Measurements from ENCODE around the gene TARS3. TPM values are rescaled to one million over a fixed set of nuclear protein-coding genes. Genes with fewer than 3 reads are reported as not detected.
"Not testable (repeated sequence)": the region's sequence is repeated elsewhere in the genome, so short reads cannot be mapped to it uniquely, and the experiment has no call there.

The TARS3 gene
- polyA plus RNA-seq, 3 donors, result 18.0 to 22.8 (median 21.1) TPM

DNA sequence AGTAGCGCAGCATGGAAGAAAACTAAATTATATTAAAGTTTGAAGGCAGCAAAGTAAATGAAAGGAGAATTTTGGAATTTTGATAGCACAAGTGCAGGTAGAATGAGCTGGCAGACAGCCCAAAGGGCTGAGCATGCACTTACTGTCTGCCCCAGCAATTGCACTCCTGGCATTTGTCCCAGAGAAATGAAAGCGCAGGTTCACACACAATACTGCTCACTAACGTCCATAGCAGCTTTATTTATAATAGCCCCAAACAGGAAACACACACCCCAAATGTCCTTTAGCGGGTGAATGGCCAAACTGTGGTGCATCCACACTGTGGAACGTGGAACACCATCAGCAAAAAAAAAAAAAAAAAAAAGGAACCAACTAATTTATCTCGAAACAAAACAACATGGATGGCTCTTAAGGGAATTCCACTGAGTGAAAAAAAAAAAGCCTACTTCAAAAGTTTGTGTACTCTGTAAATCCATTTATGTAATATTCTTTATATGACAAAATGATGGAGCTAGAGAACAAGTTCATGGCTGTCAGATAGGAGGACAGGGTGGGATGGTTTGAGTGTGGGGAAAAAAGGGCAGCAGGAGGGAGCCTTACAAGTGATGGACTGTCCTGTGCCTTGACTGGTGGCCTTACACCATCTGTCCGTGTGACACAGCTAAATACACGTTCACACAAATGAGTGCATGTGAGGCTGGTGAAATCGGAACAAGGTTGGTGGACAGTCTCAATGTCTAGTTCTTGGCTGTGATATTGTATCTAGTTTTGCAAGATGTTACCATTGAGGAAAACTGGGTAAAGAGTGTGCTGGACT is 66.1 kb downstream of the TARS3 start:
- DNase-seq (ENCODE audit: low read depth in 3 of 3, low spot score in 2 of 3), result no peak

GRCh38 chr15:101657171-101657570 is 67.1 kb downstream of the TARS3 start:
- no peak for DNase-seq (ENCODE audit: low read depth in 3 of 3, low spot score in 2 of 3)

DNA sequence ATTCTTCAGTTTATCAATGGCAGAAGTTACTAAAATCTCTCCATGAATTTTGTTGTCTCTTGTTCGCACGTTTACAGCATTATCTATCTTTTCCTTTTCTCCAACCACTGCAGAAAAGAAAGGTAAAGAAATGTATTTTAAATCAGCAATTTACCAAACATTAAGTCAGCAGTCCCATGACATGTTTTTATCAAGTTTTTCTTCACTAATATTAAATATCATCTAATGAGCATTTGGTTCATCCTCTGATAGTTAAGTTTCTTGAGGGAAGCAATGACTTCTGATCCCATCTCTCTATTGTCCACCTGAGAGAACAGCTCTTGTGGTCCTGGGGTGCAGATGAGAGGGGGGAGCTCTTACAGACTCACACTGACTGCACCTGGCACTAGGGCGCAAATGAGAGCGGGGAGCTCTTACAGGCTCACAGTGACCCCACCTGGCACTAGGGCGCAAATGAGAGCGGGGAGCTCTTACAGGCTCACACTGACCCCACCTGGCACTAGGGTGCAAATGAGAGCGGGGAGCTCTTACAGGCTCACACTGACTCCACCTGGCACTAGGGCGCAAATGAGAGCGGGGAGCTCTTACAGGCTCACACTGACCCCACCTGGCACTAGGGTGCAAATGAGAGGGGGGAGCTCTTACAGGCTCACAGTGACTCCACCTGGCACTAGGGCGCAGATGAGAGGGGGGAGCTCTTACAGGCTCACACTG is 69.5 kb downstream of the TARS3 start:
- DNase-seq (ENCODE audit: low read depth in 3 of 3, low spot score in 2 of 3), result not testable (repeated sequence)

- no peak for DNase-seq (ENCODE audit: low read depth in 3 of 3, low spot score in 2 of 3)
Measured at GRCh38 chr15:101654171-101654570, 70.1 kb downstream of the TARS3 start.

- DNase-seq (ENCODE audit: low read depth in 3 of 3, low spot score in 2 of 3), result no peak
Measured at GRCh38 chr15:101652786-101653430, 71.4 kb downstream of the TARS3 start.

DNA sequence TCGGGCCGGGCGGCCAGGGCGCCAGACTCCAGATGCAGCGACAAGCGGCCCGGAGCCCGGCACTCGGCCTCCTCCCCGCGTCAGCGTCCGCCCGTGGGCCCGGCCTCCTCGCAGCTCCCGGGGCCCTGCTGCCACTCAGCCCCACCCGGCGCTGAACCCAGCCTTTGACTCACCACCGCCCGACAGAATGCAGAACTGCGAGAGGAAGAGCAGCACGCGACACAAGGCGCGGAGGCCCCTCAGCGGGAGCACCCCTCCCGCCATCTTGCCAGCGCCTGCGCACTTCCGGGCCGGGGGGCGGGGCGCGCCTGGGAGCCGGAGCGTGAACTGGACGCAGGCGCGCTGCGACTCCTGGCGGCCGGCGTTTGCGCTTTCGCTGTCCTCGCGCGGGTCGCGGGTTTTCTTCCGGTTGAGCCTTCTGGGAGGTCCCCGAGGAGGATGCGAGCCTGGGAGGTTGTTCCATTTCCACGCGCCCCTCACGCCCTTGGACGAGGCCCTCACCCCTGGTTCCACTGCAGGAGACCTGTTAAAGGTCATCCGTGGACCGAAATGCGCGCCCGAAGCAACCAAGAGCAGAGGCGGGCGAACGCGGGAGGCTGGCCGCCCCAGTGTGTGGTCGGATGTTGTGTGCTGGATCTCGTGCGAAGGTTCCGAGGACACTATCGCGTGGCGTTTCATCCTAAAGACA is 72.0 kb downstream of the TARS3 start, which contains the start of gene TM2D3:
TM2D3 (minus strand) TSS at position 284 of the 688 bp plus-strand sequence; CDS start at position 264, 20 bp downstream.
- peak; percentile 77 to 87 (median 86) for DNase-seq (ENCODE audit: low read depth in 3 of 3, low spot score in 2 of 3)

DNA sequence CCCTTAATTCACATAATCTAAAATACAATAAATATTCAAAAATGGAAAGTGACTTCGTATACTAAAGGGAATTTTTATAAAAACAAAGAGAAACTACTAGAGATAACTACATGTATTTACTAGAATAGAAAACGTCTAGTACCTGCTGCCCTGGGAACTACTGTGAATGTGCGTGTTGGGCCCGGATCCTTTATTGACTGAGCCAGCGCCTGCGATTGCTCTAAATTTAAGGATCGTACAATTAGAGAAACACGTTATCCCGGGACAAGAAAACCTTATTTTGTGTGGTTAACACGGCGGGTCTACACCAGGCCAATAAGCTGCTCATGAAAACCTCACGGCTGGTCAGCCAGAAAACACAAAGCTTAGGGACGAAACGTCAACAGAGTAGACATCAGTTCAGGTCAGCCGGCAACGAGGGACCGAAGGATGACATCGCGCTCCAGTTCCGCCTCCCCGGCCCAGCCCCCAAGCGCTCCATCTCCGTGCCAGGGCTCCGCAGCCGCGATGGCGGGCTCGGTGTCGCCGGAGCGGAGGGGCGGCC is 72.6 kb downstream of the TARS3 start:
- DNase-seq (ENCODE audit: low read depth in 3 of 3, low spot score in 2 of 3), result no peak

- no peak for DNase-seq (ENCODE audit: low read depth in 3 of 3, low spot score in 2 of 3)
Measured at GRCh38 chr15:101650145-101650544, 74.1 kb downstream of the TARS3 start.

- no peak for DNase-seq (ENCODE audit: low read depth in 3 of 3, low spot score in 2 of 3)
Measured at GRCh38 chr15:101648356-101648755, 75.9 kb downstream of the TARS3 start.

- DNase-seq (ENCODE audit: low read depth in 3 of 3, low spot score in 2 of 3), result no peak
Measured at GRCh38 chr15:101647251-101647650, 77.0 kb downstream of the TARS3 start.

DNA sequence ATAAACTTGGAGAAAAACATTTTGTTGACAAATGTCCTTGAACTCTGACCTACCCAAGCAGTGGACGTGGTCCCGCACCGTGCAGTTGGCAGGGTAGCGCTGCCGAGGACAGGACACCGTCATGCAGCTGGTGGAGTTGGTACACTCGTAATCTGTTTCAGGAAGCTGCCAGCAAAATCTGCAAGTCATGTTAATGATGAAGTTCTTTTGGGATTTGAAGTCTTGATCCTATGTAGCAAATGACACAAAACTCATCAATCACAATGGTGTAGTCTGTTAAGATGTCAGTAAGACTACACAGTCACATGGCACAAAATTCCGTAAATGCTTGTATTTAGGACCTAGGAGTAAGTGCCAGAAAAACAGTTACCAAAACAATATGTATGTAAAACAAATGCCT is 77.6 kb downstream of the TARS3 start:
- DNase-seq (ENCODE audit: low read depth in 3 of 3, low spot score in 2 of 3), result no peak

GRCh38 chr15:101642361-101642760 is 81.9 kb downstream of the TARS3 start:
- no peak for DNase-seq (ENCODE audit: low read depth in 3 of 3, low spot score in 2 of 3)

DNA sequence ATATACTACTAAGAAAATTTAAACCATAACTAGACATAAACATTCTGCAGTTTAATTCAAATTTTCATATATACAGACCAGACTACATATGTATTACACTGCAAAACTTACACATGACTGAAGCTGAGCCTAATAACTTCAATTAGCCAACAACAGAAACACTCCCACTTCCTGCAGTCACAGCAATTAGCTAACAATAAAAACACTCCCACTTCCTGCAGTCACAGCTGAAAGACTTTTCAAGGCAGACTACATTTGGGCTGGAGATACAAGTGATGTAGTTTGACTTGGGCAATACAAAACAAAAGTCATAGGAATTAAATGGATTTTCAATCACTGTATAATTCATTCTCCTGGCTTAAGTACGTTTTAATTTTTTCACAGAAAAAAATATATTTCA is 82.4 kb downstream of the TARS3 start:
- no peak for DNase-seq (ENCODE audit: low read depth in 3 of 3, low spot score in 2 of 3)

GRCh38 chr15:101641129-101641764 is 83.0 kb downstream of the TARS3 start:
- peak in 2 of 3 donors; percentile 65 to 83 for DNase-seq (ENCODE audit: low read depth in 3 of 3, low spot score in 2 of 3)

DNA sequence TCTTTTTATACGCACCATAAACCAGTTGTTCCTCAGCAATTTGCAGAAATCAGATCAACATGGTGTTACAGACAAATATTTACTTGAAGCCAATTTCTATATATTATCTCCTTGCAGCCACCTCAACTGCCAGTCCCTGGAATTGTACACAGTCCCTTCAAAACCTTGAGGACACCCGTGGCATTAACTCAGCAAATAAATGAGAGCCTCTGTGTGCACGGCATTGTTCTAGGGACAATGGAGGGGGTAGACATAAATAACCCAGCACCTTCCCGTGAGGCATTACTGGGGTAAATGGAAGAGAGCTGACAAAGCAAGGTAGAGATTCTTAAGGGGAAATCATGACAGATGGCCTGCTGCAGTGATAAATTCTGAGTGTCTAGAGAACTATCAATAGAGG is 84.6 kb downstream of the TARS3 start:
- DNase-seq (ENCODE audit: low read depth in 3 of 3, low spot score in 2 of 3), result no peak

DNA sequence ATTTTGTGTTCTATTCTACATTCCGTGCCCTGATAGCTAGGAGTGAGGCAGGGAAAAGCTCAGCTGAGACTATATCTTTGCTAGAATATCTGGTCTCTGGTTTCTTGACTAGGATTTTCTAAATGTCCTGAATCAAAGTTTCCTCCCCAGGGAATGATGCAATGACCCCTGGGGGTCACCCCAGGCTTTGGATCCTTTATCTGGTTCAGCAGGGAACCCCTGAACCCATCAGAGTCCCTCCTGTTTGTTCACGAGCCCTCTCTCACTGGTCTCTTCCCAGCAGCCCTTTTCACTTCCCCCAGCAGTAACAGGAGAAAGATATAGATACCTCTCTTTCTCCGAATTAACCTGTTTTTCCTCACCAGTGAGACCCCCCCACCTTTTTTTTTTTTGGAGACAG is 86.4 kb downstream of the TARS3 start:
- no peak for DNase-seq (ENCODE audit: low read depth in 3 of 3, low spot score in 2 of 3)

DNA sequence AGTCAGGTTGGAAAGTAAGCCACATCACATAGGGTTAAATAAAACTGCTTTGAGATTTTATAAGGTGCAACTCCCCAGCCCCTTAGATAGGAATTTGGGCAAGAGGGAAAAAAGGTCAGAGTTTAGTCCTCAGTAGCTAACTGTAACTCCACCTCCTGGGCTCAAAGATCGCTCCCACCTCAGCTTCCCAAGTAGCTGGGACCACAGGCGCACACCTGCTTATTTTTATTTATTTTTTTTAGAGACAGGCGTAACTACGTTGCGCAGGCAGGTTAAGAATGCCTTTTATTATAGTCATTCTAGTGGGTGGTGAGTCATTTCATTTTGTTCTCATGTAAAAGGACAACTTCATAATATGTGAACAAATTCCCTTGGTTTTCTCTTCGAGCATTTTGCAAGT is 86.8 kb downstream of the TARS3 start:
- no peak for DNase-seq (ENCODE audit: low read depth in 3 of 3, low spot score in 2 of 3)

DNA sequence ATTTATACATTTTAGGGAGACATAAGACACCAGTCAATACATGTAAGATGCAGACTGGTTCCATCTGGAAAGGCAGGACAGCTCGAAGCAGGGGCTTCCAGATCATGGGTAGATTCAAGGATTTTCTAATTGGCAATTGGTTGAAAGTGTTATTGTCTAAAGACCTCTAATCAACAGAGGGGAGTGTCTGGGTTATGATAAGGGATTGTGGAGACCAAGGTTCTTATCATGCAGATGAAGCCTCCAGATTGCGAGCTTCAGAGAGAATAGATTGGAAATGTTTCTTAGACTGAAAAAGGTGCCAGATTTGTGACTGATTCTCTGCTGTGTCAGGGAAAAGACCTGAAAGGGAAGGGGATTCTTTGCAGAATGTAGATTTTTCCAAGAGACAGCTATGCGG is 87.2 kb downstream of the TARS3 start:
- DNase-seq (ENCODE audit: low read depth in 3 of 3, low spot score in 2 of 3), result no peak

GRCh38 chr15:101635944-101636727 is 88.1 kb downstream of the TARS3 start:
- DNase-seq (ENCODE audit: low read depth in 3 of 3, low spot score in 2 of 3), result no peak

All from right renal cortex interstitium (tissue), 3 donors.